Testis (tissue), 2 donors: Measurements from ENCODE around the gene MAP3K20.

Experiments
- POLR2A ChIP-seq: fragments of 450-650 bp; IDR thresholded peaks from one replicate; pipeline ENCODE4 v1.6.1; 2017; ENCODE audit warnings: antibody characterized with exemption, mild to moderate bottlenecking, moderate library complexity
- TF ChIP-seq, protein P1 (sequence below), 3 experiments: fragments of 450-650 bp in 2 of 3; fragments of 200-600 bp in 1 of 3; sonication (generic) in 1 of 3; IDR thresholded peaks; one replicate each; pipeline ENCODE4 v1.5.1; 2016 to 2019; ENCODE audit warnings: antibody characterized with exemption in 3 of 3, mild to moderate bottlenecking in 2 of 3, moderate library complexity in 1 of 3

DNA sequence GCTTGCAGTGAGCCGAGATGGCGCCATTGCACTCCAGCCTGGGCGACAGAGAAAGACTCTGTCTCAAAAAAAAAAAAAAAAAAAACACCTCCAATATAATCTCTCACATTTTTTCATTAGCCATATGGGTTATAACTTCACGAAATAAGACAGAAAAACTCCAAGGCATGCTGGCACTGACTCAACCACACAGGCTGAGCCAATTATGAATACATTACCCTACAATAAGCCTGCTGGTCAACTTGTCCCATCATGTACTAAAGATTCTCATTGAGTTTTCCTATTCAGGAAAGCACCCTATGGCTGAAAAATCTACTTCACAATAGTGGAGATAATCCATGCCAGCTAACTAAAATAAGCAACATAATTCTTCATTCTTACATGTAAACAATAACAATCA lies 12.8 kb upstream of the MAP3K20 start:
- TF ChIP-seq, protein P1, sequence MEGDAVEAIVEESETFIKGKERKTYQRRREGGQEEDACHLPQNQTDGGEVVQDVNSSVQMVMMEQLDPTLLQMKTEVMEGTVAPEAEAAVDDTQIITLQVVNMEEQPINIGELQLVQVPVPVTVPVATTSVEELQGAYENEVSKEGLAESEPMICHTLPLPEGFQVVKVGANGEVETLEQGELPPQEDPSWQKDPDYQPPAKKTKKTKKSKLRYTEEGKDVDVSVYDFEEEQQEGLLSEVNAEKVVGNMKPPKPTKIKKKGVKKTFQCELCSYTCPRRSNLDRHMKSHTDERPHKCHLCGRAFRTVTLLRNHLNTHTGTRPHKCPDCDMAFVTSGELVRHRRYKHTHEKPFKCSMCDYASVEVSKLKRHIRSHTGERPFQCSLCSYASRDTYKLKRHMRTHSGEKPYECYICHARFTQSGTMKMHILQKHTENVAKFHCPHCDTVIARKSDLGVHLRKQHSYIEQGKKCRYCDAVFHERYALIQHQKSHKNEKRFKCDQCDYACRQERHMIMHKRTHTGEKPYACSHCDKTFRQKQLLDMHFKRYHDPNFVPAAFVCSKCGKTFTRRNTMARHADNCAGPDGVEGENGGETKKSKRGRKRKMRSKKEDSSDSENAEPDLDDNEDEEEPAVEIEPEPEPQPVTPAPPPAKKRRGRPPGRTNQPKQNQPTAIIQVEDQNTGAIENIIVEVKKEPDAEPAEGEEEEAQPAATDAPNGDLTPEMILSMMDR (IDR thresholded peaks at IDR 0.05), result no peak
- TF ChIP-seq POLR2A, result no peak
